ENCODE measurements around the gene AMER3. TPM values are rescaled to one million over a fixed set of nuclear protein-coding genes. Genes with fewer than 3 reads are reported as not detected.
A peak's percentile ranks its signal among the peaks of the same experiment; 100 is the strongest.

Gene AMER3
- total RNA-seq, 1 donor from 2014 or later: not detected

- DNase-seq: peak; percentile 52
Measured at GRCh38 chr2:130756053-130756873, 923 bp downstream of the AMER3 start.

DNA sequence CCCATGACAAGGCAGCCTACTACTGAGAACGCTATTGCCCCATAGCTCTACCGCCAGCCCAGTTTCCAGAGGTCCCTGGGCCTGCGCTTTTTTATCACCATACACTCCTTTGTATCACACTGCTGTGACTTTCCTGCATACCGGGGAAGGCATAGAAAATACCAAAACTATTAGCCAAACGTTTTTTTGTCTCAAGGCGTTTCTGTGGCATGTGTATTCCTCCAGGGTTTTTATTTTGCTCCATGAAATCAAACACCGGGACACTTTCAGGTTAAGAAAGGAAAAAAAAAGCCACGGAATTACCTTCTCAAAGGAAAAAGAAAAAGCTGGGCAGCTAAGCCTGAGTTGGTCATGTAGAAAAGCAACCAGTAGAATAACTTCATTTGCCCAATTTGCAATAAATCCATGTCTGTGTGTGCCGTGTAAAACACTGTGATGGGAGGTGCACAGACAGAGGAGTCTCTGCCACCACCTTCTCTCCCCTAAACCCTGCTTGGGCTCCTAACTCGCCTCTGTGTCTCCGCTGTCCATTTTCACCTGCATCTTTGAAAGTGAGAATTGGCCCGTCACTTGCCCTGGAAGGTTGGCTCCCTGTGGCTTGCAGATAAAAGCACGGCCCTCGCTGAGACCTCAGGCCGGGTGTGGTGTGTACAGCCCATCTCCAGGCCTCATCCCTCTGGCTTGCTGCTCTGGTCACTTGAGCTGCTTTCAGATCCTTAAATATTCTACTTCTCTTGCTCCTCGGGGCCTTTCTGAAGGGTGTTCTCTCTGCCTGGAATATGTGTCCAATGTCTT, 1.7 kb downstream of the AMER3 start:
- DNase-seq: no peak

DNA sequence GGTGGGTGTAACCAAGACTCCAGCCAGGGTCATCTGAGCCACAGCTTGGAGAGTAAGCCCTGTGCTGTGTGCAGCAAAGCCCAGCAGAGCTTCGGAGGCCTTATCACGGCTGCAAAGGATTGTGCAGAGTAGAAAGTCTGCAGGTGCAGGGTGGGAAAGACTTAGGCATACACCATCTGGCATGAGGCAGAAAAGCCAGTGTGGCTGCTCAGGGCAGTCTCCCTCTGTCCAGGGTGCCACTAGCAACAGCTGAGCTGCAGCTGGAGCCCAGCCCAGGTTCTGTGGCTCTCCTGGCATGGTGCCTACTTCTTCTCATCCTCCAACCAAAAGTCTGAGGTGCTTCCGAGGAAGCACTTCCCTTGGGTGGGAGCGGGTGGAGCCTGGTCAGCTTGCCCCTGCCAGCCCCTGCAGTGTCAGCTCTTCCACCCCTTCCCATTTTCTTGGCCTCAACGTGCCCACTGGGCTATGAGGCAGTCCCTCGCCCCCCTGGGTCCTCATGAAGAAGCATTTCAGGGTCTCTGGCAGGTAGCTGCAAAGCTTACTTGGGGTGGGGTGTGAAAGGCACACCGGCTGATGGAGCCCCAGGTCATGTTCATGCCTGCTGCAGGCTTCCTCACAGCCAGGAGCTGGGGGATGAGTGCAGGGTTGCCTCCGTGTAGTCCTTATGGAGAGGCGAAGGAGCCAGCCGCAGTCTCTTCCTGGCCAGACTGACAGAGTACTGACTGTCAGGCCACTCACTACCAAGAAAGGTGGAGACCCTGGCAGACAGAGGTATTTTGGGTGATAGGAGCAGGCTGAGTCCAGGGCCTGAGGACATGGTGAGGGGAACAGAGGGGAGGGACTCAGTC, 4.8 kb downstream of the AMER3 start:
- DNase-seq: no peak

DNA sequence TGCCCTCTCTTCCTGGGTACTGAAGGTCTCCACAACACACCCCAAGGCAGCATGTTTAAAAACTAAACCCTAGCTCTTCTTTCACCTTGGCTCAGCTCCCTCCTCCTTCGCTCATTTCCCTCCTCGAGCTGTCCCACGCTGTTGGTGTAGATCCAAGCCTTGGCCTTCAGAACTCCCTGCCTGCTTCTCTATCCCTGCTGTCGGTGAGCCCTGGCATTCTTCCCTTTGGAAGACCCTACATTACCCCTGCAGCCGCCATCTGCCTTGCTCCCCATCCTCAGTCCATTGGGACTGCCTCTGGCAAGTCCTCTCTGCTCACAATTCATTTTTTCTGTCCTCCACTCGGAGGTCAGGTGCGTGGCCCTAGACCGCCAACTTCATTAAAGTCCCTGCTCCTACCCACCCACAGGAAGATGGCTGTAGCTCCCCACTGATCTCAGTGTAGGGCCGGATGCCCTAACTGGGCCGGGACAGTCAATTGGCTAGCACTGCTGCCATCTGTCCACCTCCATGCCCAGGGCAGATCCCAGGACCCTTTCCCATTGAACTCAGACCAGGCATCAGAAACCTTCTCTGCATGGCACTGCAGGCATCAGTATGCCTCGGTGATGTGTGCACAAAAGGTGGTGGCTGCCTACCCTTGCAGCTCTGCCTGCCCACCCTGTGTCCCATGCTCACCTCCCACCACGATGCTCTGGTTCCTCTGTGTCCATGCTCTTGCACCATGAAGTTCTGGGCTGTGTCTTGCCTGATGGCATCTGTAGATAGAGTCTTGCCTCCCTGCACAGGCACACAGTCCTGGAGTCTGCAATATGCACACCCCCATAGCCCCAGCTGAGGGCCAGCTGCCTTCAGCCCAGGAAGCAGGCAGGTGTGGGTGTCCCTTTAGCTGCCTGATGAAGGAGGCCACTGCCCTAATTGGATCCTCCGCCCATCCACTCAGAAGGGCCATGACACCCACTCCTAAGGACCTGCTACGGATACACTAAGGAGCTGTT, 5.7 kb downstream of the AMER3 start:
- DNase-seq: no peak

DNA sequence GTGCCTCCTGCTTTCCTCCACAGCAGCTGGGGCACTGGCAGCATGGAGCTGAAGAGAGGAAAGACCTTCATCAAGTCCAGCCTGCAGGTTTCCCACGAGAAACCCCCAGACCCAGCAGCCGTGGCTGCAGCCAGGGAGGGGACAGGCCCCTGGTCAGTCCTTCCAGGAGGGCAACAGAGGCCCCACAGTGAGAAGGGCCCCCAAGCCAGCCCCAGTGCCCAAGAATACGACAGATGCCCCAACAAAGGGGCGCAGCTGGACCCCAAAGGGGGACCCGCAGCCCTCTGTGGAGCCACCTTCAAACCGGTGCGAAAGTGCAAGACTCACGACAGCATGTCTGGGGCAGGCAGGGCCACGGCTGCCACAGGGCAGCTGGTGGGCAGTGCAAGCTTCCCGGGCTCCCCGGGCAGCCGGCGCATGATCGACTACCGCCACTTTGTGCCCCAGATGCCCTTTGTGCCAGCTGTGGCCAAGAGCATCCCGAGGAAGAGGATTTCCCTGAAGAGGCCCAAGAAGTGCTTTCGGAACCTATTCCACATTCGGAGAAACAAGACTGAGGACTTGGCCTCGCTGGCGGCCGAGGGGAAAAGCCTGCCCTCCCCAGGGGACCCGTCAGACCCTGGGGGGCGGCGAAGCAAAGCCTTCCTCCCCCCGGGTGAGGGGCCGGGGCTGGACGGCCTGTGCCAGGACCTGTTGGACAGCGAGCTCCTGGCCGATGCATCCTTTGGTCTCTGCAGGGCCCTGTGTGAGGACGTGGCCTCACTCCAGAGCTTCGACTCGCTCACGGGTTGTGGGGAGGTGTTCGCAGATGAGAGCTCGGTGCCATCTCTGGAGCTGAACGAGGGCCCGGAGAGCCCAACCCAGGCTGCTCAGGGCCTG, 6.9 kb downstream of the AMER3 start:
- no peak for DNase-seq

DNA sequence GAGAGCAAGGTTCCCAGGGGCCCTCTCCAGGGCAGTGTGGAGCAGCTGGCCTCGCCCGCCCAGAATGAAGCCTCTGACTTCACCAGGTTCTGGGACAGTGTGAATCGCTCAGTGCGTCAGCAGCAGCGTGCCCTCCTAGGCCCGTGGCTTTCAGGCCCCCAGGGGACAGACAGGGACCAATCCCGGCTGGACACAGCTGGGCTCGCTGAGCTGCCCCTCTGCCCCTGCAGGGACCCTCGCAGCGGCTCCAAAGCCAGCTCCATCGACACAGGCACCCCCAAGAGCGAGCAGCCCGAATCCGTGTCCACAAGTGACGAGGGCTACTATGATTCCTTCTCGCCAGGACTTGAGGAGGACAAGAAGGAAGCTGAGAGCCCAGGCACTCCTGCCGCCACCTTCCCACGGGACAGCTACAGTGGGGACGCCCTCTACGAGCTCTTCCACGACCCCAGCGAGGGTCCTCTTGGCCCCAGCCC, 7.6 kb downstream of the AMER3 start:
- DNase-seq: no peak

- no peak for DNase-seq
Measured at GRCh38 chr2:130763405-130763804, 8.1 kb downstream of the AMER3 start.

DNA sequence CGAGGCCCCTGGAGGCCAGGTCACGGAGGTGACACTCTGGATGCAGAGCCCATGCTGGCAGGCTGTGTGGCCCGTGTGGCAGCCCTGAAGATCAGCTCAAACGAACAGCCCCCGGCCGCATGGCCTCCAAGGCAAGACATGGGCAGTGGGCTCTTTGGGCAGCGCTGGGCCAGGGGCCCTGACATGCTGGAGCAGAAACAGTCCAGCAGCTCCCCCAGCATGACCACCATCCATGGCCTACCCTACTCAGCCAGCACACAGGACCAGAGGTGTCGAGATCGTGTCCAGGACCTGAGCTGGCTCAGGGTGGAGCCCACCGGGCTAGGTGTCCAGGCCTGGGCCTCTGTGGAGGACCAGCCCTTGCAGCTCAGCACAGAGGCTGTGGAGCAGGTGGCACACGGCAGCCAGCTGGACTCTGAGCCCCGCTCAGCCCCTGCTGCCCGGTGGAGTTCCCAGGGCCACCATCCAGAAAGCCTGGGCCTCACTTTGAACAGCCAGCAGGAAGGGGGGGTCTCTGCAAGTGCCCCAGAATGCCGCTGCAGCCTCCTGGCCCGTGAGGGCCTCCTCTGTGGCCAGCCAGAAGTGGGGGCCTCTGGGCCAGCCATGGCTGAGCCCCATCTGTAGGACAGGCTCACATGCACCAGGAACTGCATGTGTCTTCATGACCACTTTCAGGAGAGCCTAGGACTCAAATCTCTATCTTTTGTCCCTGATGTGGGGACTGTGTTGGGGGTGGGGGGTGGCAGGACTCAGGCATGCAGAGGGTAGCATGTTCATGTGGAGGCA, 8.9 kb downstream of the AMER3 start:
- DNase-seq: no peak

DNA sequence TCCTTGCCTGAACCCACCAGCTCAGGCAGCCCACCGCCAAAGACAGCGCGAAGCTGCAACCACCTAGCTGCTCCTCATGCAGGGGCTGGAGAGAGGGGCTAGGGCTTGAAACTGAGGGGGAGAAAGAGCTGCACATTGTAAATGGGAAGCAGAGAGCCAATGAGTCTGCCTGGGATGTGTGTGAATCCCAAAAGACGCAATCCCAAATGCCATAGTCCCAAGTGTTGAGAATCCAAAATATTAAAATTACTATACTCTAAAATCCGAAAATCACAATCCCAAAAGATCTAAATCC, 9.4 kb downstream of the AMER3 start:
- no peak for DNase-seq

GRCh38 chr2:130765464-130765863, 10.1 kb downstream of the AMER3 start:
- no peak for DNase-seq

- no peak for DNase-seq
Measured at GRCh38 chr2:130766037-130766436, 10.7 kb downstream of the AMER3 start.

- no peak for DNase-seq
Measured at GRCh38 chr2:130766711-130767407, 11.5 kb downstream of the AMER3 start.

DNA sequence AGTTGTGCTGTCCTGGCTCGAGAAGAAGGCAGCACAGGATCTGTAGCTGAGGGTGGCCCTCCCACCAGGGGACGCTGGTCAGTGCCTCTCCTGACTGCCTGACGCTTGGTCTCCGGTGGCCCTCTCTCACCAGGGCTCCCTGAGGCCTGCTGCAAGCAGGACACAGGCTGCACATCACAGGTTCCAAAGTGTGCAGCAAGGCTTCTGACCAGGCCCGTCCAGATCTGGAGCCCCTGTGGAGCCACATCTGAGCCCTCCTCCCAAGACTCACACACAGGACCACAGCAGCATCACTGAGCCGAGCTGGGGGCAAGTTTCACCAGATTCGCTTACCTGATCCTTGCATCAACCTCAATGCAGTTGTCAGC, 12.1 kb downstream of the AMER3 start:
- DNase-seq: no peak

GRCh38 chr2:130768191-130768855, 13.0 kb downstream of the AMER3 start:
- DNase-seq: no peak

DNA sequence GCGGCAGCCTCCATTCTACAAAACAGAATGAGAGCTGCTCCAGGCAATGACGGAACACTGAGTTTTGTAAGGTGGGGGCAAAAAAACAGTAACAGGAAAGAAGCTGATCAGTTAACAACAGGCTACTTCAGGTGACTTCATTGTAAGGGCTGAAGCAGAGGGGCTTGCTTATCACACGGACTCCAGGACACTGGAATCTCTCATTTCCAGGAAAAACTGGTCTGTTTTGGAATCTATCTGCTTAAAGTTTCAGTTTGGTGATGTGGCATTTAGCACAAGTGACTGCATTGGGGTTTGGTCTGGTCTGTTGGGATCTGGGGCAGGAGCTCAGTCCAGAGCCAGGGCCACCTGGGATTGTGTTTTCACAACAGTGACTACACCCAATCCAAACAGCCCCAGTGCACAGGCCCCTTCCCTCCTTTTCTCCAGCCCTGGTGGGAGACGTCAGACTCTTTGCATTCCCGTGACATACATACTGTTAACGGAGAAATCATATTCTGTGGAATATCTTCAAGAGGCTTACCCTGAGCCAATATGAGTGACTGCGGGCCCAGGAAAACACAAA, 14.1 kb downstream of the AMER3 start:
- no peak for DNase-seq

- no peak for DNase-seq
Measured at GRCh38 chr2:130776550-130776949, 21.2 kb downstream of the AMER3 start.

DNA sequence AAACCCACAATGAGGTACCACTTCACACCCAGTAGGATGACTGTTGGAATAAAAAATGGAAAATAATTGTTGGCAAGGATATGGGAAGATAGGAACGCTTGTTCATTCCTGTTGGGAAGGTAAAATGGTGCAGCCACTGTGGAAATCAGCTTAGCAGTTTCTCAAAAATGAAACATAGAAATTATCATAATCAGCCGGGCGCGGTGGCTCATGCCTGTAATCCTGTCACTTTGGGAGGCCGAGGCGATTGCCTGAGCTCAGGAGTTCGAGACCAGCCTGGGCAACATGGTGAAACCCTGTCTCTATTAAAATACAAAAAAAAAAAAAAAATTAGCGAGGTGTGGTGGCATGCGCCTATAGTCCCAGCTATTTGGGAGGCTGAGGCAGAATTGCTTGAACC, 23.4 kb downstream of the AMER3 start:
- DNase-seq: no peak

DNA sequence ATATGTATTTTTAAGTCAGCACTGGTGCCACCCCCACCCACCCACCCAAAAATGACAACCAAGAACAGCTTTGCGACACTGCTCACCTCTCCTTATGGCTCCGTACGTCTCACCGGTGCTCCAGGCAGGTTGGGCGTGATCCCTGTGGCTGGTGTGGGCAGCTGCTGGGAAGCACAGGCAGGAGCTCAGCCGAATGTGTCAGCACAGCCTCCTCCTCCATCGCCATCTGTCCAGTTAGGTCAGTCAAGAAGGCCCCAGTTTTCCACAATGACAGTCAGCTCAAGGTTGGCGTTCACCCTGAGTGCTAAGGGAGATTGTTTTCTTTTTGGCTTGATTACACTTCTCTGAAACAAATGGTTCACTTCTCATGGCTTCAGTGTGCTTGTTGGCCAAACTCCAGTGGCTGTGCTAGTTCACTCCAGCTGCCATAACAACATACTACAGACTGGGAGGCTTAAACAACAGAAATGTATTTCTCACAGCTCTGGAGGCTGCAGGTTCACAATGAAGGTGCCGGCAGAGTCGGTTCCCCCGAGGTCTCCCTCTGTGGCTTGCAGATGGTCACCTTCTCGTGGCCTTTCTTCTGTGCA, 30.2 kb downstream of the AMER3 start:
- DNase-seq: no peak

All from dermis blood vessel endothelial cell (primary cell).